Upper lobe of left lung (tissue), 4 donors: Measurements from ENCODE around the gene MRPL38.

ENCODE experiments used
- EP300 ChIP-seq, 4 donors: sonication (generic); formaldehyde crosslinking; IDR thresholded peaks; one replicate each; pipeline ENCODE4 v1.5.1; 2017; ENCODE audit warnings: antibody characterized with exemption in 4 of 4, control low read depth in 2 of 4
- TF ChIP-seq, protein P1 (sequence below), 6 experiments: fragments of 450-650 bp in 4 of 6; fragments of 200-600 bp in 2 of 6; sonication (generic) in 2 of 6; IDR thresholded peaks; one replicate each; pipeline ENCODE4 v1.5.1; 2016 to 2019; ENCODE audit warnings: antibody characterized with exemption in 6 of 6

DNA sequence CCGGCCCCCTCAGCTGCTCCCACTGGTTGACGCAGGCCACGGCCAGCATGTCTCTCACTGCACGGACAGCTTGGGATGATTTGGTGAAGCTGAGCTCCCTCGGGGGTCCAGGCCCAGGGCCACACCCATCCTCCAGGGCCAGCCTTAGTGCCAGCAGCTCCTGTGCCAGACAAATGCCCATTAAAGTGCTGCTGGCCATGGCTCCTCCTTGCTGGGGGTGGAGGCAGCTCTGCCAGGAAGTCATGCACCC is 28.8 kb downstream of the MRPL38 start:
- TF ChIP-seq EP300 (IDR thresholded peaks at IDR 0.05): no peak
- TF ChIP-seq, protein P1, sequence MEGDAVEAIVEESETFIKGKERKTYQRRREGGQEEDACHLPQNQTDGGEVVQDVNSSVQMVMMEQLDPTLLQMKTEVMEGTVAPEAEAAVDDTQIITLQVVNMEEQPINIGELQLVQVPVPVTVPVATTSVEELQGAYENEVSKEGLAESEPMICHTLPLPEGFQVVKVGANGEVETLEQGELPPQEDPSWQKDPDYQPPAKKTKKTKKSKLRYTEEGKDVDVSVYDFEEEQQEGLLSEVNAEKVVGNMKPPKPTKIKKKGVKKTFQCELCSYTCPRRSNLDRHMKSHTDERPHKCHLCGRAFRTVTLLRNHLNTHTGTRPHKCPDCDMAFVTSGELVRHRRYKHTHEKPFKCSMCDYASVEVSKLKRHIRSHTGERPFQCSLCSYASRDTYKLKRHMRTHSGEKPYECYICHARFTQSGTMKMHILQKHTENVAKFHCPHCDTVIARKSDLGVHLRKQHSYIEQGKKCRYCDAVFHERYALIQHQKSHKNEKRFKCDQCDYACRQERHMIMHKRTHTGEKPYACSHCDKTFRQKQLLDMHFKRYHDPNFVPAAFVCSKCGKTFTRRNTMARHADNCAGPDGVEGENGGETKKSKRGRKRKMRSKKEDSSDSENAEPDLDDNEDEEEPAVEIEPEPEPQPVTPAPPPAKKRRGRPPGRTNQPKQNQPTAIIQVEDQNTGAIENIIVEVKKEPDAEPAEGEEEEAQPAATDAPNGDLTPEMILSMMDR (IDR thresholded peaks at IDR 0.05): no peak
